Measurements from ENCODE around the gene TMEM253.

Gene TMEM253

DNA sequence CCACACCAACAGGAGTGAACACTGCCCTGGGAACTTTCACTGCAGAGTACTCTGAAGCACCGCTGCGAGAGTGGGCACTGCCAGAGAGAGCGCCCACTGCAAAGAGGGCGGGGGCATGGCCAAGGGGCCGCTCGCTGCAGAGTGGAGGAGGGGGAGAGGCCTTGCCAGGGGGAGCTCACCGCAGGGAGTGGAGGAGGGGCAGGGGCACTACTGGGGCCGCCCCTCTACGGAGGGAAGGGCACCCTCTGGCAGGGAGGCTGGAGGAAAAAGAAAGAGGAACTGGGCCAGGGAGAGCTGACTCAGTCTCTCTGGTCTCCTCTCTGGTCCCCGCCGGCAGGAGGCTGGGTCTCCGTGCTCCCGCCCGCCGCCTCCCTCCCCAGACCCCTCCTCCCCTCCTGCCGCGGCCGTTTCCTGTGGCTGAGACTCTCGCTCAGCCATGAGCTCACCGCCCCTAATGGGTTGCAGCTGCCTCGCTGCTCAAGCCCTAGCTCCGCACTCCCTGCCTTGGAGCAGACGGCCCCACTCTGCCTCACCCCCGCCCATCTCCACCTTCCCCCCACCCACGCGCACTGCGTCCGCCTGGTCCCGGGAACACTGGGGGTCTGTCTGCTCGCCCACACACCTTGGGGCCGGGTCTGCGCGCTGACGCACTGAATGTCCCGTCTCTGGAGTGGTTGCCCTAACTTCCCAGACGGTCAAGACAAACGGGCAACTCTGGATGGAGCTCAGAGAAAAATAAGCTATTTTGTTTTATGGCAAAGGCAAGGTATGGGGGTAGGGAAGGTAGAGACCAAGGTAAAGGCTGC, 29.4 kb upstream of the TMEM253 start:
- TF ChIP-seq, protein P1, sequence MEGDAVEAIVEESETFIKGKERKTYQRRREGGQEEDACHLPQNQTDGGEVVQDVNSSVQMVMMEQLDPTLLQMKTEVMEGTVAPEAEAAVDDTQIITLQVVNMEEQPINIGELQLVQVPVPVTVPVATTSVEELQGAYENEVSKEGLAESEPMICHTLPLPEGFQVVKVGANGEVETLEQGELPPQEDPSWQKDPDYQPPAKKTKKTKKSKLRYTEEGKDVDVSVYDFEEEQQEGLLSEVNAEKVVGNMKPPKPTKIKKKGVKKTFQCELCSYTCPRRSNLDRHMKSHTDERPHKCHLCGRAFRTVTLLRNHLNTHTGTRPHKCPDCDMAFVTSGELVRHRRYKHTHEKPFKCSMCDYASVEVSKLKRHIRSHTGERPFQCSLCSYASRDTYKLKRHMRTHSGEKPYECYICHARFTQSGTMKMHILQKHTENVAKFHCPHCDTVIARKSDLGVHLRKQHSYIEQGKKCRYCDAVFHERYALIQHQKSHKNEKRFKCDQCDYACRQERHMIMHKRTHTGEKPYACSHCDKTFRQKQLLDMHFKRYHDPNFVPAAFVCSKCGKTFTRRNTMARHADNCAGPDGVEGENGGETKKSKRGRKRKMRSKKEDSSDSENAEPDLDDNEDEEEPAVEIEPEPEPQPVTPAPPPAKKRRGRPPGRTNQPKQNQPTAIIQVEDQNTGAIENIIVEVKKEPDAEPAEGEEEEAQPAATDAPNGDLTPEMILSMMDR (IDR thresholded peaks at IDR 0.05; ENCODE audit: low read depth, low read length, missing control alignments): no peak
- peak; percentile 35 for DNase-seq (ENCODE audit: low read depth)
- peak overlapping the region; percentile 37 for H3K4me3 ChIP-seq (ENCODE audit: low read depth, low read length)

DNA sequence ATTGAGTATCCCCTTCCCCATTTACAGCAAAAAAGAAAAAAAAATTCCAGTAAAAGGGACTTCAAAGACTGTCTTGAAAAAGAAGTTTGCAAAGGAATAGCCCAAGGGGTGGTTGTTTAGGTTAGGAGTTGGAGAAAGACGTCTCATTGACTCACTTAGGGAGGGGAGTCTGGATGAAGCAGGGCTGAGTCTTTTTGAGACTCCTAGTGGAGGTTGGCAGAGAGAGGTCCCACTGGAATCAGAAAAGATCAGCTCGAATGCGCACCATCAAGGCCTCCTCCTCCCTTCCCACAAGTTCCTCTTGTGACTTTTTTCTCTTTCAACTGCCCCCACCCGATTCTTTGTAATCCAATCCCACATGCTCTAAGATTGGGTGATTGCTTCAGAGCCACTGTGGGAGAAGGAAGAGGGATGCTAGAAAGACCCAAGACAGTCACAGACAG, 28.8 kb upstream of the TMEM253 start:
- H3K4me3 ChIP-seq (ENCODE audit: low read depth, low read length): peak overlapping the region; percentile 37; the same call in 1 of the 2 replicates
- DNase-seq (ENCODE audit: low read depth): no peak
- TF ChIP-seq, protein P1 (IDR thresholded peaks at IDR 0.05; ENCODE audit: low read depth, low read length, missing control alignments): no peak

DNA sequence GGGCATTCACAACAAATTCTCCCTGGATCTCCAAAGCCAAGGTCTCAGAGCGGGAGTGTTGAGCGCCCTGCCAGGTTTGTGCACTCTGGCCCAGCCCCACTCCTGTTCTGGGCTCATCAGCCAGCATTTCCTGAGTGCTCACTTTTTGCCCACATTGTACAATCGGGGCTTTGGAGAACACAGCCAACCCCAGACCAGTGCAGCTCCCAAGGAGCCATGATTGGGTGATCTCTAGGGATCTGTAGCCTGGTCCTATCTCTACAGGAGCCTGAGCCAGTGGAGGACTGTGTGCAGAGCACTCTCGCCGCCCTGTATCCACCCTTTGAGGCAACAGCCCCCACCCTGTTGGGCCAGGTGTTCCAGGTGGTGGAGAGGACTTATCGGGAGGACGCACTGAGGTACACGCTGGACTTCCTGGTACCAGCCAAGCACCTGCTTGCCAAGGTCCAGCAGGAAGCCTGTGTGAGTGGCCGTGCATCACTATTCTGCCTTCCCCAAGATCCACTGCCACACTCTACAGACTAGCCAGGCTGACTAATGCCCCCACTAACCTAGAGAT, 28.0 kb upstream of the TMEM253 start:
- no peak for DNase-seq (ENCODE audit: low read depth)
- TF ChIP-seq, protein P1 (IDR thresholded peaks at IDR 0.05; ENCODE audit: low read depth, low read length, missing control alignments): no peak

DNA sequence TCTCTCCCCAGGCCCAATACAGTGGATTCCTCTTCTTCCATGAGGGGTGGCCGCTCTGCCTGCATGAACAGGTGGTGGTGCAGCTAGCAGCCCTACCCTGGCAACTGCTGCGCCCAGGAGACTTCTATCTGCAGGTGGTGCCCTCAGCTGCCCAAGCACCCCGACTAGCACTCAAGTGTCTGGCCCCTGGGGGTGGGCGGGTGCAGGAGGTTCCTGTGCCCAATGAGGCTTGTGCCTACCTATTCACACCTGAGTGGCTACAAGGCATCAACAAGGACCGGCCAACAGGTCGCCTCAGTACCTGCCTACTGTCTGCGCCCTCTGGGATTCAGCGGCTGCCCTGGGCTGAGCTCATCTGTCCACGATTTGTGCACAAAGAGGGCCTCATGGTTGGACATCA, 26.9 kb upstream of the TMEM253 start:
- no peak overlapping the region for H3K4me3 ChIP-seq (ENCODE audit: low read depth, low read length)
- no peak for DNase-seq (ENCODE audit: low read depth)
- TF ChIP-seq, protein P1 (IDR thresholded peaks at IDR 0.05; ENCODE audit: low read depth, low read length, missing control alignments): no peak

More for the DNA sequence above, 28.0 kb upstream of the TMEM253 start:
- no peak overlapping the region for H3K4me3 ChIP-seq (ENCODE audit: low read depth, low read length)

DNA sequence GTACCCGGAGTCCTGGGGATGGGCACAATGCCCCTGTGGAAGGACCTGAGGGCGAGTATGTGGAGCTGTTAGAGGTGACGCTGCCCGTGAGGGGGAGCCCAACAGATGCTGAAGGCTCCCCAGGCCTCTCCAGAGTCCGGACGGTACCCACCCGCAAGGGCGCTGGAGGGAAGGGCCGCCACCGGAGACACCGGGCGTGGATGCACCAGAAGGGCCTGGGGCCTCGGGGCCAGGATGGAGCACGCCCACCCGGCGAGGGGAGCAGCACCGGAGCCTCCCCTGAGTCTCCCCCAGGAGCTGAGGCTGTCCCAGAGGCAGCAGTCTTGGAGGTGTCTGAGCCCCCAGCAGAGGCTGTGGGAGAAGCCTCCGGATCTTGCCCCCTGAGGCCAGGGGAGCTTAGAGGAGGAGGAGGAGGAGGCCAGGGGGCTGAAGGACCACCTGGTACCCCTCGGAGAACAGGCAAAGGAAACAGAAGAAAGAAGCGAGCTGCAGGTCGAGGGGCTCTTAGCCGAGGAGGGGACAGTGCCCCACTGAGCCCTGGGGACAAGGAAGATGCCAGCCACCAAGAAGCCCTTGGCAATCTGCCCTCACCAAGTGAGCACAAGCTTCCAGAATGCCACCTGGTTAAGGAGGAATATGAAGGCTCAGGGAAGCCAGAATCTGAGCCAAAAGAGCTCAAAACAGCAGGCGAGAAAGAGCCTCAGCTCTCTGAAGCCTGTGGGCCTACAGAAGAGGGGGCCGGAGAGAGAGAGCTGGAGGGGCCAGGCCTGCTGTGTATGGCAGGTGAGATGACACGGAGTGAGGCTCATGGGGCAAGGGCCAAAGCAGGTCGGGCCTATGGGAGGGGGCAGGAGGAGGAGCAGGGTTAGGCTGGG, 26.2 kb upstream of the TMEM253 start:
- TF ChIP-seq, protein P1 (IDR thresholded peaks at IDR 0.05; ENCODE audit: low read depth, low read length, missing control alignments): no peak
- DNase-seq (ENCODE audit: low read depth): no peak

DNA sequence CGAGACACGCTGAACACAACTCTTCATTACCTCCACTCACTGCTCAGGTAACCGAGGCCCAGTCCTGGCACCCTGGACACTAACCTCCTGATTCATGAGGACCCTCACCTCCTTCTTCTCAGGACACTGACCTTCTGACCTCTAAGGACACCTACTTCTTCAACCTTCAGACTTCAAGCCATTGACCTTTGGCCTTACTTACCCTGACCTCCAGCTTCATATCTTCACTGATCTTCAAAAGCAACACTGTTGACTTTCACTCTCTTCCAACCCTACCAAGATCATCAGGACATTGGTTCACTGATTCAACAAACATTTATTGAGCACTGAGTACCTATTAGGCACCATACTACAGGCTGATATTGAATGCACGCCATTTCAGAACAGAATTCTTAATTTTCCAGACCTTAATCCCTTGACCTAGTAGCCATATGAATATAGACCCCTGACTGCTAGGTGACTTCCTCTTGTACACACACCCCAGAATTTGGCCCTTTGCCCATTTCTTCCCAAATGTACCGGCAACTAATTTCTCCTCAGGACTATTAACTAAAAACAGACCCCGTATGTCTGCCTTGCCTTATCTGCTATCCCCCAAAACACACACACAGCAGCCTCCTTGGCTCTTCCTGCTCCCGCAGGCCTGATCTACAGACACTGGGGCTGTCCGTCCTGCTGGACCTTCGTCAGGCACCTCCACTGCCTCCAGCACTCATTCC, 25.0 kb upstream of the TMEM253 start:
- DNase-seq (ENCODE audit: low read depth): no peak
- TF ChIP-seq, protein P1 (IDR thresholded peaks at IDR 0.05; ENCODE audit: low read depth, low read length, missing control alignments): no peak
- no peak overlapping the region for H3K4me3 ChIP-seq (ENCODE audit: low read depth, low read length)

More for the DNA sequence above, 26.2 kb upstream of the TMEM253 start:
- no peak overlapping the region for H3K4me3 ChIP-seq (ENCODE audit: low read depth, low read length)
